H1 (cell line): Measurements from ENCODE around the gene CDK9. TPM values are rescaled to one million over a fixed set of nuclear protein-coding genes. Genes with fewer than 3 reads are reported as not detected.

Experiments used
- ATF2 ChIP-seq: IDR thresholded peaks from 2 replicates; pipeline ENCODE4 v1.6.1; 2012; ENCODE audit warnings: low read length, inconsistent platforms
- CHD2 ChIP-seq: IDR thresholded peaks from 2 replicates; pipeline ENCODE4 v1.6.1; 2012; ENCODE audit warnings: low read length, improper control_type of control experiment
- SAP30 ChIP-seq: fragments of 300-600 bp; sonication (generic); IDR thresholded peaks from 2 replicates; pipeline ENCODE4 v1.7.1; 2012; ENCODE audit warnings: low read length, moderate library complexity, mild to moderate bottlenecking, inconsistent platforms; ENCODE audit not compliant: insufficient read depth, insufficient replicate concordance
- TAF7 ChIP-seq: optimal IDR thresholded peaks from 2 replicates; pipeline ENCODE3; 2011; ENCODE audit warnings: low read depth, mild to moderate bottlenecking, inconsistent platforms, low read length, moderate library complexity, borderline replicate concordance
- TCF12 ChIP-seq: IDR thresholded peaks from 2 replicates; pipeline ENCODE4 v1.6.1; 2011; ENCODE audit warnings: low read depth, mild to moderate bottlenecking, low read length
- polyA plus RNA-seq, 7 experiments: library from polyadenylated mRNA; depleted of rRNA in 3 of 7; stranded (reverse) in 5 of 7; unstranded in 2 of 7; fragments of >200 nt in 5 of 7; fragments of 200-250 nt in 2 of 7; gene quantifications; 1 replicate in 5 of 7; 2 replicates in 1 of 7; 4 replicates in 1 of 7; pipeline versions ENCODE4 v1.2.1 to v1.2.3, GENCODE V29; 2011 to 2013; ENCODE audit warnings: missing spikeins in 2 of 7, mixed read lengths in 2 of 7
- total RNA-seq: library from RNA; stranded (reverse); fragmentation: NEBNext Ultra II Directional; extraction: Animal tissue kit (Norgen Biotek cat#: 25700); gene quantifications from 2 replicates; pipeline ENCODE4 v1.2.1, GENCODE V29; 2021

The CDK9 gene
- total and polyA plus RNA-seq, 2 of the 8 experiments (the other 6 are each of a cell fraction or from before 2014, with no cell fraction given), result 69.1 to 87.5 TPM

- TF ChIP-seq TAF7 (no peak), CHD2 (no peak), TCF12 (no peak), SAP30 (no peak), ATF2 (no peak)
- TF ChIP-seq, all 59 proteins: peak for 0
Measured at GRCh38 chr9:127812011-127812410, 26.2 kb downstream of the CDK9 start (continued).
